ENCODE measurements around the gene FGF4.

The FGF4 gene

DNA sequence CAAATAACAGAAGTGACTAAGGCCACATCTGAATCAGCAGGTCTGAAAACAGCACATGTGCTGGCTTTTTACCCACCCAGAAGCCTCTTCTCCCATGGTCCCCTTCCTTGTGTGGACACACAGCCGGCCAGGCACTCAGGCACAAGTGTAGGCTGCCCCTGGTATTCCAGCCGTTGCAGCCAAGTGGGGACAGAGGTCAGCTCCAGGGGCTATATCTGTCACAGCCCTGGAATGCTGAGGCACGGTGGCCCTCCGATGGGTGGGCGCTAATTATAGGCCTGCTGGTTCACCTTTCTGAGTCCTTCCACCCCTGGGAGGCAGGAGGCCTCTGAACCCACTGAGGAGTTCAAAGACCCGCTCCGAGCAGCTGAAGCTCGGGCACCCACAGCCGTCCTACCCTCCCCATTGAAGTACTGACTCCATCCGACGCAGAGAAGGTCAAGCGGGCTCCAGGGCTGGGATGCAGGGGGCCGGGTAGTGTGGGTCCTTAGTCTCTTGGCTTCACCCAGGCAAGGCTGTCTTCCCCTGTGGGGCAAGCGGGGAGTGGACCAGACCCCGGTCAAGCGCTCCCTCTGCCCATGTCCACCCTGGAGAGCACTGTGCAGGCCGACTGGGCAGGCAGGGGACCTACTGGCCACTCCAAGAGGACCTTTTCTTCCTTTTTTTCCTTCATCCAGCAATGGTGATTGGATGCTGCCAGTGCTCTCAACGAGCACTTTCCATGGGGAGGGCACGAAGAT, 29.8 kb upstream of the FGF4 start:
- no peak for DNase-seq

DNA sequence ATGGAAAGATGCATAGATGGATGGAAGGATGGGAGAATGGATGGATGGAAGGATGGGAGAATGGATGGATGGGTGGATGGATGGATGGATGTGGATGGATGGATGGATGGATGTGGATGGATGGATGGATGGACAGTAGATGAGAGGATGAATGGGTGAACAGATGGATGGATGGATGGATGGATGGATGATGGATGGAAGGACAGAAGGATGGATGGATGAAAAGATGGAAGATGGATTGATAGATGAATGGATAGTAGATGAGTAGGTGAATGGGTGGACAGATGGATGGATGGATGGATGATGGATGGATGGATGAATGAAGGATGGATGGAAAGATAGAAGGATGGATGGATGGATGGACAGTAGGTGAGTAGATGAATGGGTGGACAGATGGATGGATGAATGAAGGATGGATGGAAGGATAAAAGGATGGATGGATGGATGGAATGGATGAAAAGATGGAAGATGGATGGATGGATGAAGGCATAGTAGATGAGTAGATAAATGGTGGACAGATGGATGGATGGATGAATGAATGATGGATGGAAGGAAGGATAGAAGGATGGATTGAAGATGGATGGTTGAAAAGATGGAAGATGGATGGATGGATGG, 28.6 kb upstream of the FGF4 start:
- no peak for DNase-seq

DNA sequence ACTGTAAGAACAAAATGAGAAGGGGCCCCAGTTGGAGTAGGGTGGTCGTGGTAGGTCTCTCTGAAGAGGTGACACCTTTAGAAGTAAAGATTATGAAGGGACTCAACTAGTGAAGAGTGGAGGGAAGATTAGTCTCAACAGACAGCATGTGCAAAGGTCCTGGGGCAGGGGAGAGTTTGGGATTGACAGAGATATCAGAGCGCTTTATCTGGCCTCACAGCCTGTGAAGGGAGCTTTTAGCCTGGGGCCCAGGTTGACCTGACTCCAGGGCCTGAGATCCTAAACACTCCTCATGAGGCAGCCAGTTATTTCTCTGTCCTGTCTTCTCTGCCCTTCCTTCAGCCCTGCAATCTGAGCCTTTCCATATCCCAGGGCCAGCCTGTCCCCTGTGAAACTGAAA, 27.9 kb upstream of the FGF4 start:
- DNase-seq: no peak

DNA sequence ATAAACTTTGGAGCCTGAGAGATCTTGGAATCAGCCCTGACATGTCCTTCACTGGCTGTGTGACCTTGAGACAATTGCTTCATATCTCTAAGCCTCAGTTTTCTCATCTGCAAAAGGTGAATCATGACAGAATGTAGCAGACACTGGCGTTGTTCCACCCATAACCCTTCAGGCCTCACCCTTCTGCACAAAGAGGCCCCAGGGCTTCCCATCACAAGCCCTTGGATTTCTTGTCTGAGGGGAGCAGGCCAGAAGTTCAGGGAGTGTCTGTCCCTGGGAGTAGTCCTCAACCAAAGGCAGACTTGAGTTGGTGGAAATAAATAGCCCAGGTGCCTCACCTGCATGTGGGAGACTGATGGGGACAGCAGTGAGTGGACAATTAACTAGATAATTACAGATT, 27.4 kb upstream of the FGF4 start:
- no peak for DNase-seq

DNA sequence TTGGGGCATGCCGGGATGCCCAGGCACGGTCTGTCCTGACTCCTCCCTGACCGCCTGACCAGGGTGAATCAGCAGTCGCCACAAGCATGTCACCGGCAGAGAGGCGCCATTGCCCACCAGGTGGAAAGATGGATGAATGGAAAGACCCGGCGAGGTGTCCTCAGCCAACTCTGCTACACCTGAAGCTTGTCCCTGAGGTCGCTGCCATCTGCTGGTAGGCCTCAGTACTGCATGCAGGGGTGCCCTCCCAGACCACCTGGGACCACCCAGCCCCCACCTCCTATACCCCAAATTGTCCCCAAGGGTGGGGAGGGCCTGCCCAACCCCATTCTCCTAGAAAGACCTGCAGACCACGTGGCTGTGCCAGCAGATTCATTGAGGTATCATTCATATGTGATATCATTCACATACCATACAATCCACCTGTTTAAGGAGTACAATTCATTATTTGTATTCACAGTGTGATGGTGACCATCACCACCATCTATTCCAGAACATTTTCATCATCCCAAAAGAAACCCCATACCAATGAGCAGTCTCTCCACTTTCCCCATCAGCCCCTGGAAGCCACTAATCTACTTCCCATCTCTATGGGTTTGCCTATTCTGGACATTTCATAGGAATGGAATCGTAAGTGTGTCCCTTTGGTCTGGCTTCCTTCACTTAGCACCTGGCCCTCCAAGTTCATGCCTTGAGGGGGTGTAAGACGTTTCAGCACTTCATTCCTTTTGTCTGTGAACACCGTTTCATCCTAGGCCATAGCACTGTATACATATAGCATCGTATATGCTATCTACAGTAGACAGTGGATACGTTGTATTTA, 26.6 kb upstream of the FGF4 start:
- peak; percentile 73 for DNase-seq

DNA sequence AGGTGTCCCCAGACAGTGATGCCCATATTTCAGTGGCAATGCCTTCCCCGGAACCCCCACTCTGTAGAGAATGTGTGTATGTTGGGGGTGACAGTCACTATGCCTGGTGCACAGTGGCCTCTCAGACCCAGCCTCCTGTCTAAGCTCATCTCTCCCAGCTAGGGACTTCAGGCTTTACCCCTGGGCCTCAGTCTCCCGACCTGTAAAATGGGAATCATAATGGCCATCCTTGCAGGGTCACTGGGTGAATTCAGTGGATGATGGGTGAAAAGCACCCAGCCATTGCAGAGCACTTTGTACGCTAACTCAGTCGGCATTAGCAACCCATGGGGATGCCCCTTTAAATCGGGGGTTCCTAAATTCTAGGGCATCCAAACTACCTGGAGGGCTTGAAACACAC, 25.1 kb upstream of the FGF4 start:
- DNase-seq: no peak

DNA sequence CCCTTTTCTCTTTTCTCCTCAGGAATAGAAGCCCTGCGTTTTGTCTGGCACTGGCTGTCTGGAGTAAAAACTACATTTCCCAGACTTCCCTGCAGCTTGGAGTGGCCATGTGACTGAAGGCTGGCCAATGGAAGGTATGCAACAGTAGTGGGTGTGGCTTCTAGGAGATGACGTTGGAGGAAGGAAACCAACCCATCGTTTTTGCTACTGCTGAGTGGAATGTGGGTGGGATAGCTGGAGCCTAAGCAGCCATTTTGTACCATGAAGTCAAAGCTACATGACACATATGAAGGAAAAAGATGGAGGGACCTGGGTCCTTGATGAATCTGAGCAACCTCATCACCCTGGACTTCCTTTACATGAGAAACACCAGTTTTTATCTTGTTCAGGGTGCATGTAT, 24.4 kb upstream of the FGF4 start:
- DNase-seq: no peak

DNA sequence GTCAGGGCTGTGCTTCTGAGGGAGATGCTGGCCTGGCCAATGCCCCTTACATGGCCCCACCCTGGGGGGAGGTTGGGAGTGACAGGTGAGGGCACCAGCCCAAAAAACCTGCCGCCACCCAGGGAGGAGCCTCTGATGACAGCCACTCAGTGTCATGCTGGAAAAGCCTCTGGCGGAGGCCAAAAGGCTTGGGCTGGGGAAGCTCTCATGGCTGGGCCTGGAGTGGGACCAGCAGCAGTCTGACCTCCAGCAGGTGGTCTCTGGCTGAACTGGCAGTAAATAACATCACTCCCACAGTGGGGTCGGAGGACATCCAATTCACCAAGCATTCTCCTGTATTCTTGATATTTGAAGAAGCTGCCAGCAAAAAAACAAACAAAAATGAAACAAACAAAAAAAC, 24.0 kb upstream of the FGF4 start:
- no peak for DNase-seq

DNA sequence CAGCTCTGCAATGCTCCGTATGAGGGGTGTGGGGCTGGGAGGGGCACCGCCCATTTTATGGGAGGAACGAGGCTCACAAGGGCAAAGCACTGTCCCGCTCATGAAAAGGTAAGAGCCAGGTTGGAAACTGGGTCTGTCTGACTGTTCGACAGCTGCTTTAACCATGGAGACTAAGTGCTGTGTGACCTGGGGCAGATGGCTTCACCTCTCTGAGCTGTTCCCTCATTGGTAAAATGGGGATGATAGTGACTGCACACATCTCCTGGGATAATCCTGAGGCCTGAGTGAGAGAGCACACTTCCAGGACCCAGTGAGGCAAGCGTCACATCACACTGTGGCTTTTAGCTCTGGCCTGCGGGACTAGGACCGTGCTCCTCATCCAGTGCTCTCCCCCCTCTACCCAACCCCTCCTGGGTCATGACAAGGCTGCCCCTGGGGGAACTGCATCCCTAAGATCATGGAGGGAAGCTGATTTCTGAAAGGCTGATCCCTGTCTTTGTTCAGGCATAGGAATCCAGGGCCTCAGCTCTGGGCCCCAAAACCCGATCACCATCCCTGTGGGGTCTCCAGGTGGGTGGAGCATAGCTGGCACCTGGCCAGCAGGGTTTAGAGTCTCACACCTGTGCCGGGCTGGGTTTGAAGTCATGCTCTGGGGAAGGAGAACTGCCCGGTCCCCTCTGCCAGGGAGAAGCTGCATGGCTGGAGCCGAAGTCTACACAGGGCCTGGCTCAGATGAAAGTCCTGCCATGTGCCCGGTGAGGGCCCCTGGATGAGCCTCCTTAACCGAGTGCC, 22.8 kb upstream of the FGF4 start:
- no peak for DNase-seq

DNA sequence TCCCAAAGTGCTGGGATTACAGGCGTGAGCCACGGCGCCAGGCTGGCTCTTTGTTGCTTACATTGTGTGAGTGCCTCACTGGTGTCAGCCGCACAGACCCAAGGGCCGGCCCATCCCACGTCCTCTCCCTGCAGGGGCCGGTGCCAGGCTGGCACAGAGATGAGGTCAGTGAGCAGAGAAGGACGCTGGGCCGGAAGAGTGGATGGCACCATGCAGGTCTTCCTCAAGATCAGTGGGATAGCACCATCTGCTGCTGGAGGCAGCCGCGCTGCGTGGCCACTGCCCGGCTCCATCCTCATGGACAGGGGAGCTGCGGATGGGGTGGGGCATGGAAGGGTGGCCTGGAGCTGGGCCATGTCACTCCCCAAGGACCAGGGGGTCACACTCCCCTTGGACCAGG, 22.0 kb upstream of the FGF4 start:
- no peak for DNase-seq

DNA sequence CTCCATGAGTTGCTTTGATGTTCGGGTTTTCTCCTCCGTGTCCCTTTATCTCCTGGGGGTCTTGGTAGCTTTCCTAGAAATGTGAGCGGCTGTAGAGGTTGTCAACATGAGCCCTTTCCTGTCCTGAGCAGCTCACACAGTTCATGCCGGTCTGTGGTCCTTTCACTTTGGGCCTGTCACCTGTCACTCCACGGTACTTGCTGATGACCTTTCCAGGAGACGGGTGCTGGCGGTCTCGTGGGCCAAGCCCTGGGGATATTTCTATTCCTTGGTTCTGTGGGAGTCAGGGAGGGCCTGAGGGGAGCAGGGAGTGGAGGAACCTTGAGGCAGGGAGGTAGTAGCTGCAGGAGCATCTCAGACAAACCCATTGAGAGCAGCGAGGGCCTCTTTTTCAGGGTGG, 20.9 kb upstream of the FGF4 start:
- DNase-seq: no peak

DNA sequence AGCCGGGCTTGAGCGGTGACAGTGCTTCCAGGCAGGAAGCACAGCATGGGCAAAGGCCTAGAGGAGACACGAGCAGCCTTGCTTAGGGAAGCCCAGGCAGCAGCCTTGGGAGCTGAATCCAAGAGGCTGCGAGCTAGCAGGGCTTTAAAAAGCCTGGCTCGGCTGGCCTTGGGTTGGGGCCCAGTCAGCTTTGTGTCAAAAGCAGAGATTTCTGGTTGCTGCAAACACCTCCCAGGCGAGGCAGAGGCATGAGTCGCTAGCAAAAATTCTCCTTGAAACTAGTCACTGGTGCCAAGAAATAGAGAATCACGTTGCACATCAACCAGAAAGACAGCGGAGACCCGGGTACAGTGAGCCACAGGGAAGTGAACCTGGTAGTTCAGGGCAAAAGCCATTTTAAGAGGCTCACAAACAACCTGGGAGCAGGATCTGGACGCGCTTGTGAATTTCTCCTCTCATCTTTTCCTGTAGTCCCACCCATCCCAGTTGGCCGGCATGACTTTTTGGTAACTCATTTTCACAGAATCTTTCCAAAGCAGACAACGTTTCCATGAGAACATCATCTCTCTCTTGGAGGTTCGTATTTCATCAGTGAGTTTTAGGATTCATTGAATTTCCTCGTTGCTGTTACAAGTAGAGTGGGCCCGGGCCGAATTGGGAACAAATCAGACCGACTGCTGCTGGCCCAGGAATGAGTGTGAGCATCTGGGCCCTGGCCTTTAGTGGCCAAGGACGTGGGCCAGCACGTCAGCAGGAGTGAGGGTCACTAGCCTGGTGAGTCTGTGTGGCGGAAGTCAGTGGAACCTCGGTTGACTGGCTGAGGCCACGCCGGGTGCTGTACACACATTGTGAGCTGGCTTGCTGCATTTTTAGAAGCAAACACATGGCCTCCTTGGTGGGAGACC, 16.4 kb upstream of the FGF4 start:
- no peak for DNase-seq

DNA sequence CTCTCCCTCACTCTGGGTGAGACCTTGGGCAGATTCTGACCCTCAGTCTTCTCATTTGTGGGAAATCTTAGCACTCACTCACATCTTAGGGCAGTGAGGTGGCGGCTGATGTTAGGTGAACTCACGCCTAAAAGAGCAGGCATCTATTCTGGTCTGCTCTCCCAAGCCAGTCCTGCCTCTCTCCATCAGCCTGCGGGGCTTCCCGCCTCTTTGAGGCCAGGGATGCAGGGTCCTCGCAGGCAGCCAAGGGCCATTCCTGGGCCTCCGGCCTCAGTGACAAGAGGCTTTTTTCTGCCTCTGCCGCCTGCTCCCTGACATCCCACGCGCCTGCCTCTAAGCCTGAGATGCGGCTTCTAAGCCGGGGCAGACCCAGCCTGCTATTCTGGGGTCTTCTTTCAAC, 13.8 kb upstream of the FGF4 start:
- no peak for DNase-seq

DNA sequence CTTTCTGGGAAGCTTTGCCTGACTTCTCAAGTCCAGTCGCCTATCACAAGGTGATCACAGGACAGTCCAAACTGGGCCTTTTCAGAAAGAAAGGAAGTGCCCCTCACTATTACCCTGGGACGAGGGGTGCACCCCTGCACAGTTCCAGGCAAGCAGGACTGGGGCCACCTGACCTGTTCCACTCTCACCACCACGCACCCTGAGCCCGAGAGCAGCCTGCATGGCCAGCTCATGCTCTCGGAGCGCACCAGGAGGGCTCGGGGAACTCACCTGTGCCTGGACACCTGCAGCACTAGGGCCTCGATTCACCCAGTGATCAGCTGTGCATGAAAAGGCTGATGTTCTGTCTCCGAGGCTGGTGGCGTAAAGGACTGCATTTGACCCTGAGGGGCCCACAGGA, 12.8 kb upstream of the FGF4 start:
- no peak for DNase-seq

DNA sequence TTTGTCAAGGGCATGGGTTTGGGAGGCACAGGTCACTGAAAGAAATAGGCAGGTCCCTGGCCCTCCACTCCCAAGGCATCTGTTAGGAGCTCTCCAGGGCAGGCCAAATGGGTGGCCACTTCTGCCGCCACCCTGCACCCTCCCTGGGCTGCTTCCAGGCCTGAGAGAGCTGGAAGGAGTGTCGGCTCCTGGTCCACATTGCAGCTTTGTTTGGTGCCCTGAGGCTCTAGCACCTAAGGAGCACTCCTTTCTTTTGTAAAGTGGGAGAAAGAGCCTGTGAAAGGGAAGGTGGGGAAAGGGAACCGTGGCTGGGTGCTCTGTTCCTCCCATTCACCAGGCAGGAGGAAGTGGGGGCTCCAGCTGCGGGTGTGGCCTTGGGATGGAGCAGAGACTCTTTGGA, 12.3 kb upstream of the FGF4 start:
- no peak for DNase-seq

DNA sequence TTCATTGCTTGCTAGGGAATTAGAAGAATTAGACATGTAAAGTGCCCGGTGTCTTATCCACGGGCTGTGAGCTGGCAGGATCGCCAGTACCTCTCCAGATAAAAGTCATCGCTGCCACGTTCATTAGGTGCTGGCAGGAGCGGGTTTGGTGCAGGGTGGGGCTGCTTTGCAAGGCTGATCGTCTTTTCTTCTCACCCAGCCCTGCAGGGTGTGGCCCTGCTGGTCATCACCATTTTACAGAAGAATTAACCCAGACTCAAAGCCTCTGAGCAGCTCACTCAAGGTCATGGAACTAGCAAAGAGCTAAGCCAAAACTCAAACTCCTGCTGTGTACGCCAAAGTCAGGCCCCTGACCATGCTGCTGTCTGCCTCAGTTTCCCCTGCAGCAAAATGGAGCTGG, 6.1 kb upstream of the FGF4 start:
- no peak for DNase-seq

DNA sequence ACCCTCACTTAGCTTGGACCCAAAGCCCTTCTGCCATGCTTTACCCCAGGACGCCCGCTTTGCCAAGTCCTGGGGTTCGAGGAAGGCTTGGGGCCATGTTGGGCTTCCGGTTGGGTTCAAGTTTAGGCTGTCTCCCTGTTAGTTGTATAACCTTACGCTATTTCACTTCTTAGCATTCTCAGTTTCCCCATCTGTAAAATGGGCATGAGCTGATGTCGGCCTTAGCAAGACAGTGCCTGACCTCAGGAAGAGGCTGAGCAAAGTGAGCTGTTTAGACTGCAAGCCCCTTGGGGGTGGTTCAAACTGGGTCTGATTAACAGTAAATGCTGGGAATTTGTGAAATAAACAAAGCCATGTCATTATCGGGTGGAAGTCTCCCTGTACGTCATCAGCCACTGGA, 3.2 kb upstream of the FGF4 start:
- no peak for DNase-seq

DNA sequence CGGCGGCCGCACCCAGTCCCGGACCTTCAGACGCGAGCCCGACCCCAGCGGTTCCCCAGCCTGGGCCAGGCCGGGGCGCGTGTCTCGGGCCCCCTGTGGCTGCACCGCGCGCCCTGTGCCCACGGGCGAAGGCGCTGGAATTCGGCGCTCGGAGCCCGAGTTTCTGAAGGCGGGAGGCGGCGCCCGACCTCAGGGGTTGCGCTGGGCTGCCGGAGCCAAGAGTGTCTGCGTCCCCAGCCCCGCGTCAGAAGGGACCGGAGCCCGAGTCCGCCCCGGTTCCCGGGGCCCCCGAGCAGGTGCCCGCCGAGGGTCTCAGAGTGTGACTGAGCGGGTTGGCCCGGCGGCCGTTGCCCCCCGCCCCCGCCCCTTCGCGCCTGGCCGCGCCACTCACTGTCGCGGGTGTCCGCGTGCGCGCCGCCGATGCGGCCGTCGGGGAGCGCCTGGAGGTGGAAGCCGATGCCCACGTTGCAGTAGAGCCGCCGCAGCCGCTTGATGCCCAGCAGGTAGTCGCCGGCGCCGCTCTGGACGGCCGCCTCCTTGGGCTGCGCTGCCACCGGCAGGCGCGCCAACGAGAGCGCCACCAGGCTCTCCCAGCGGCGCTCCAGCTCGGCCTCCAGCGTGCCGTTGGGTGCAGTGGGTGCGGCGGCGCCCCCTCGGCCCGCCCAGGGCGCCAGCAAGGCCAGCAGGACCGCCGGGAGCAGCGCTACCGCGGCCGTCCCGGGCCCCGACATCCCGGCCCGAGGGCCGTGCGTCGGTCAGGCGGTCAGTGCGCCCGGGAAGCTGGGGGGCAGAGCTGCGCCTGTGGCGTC, 583 bp downstream of the FGF4 start:
- no peak for DNase-seq

DNA sequence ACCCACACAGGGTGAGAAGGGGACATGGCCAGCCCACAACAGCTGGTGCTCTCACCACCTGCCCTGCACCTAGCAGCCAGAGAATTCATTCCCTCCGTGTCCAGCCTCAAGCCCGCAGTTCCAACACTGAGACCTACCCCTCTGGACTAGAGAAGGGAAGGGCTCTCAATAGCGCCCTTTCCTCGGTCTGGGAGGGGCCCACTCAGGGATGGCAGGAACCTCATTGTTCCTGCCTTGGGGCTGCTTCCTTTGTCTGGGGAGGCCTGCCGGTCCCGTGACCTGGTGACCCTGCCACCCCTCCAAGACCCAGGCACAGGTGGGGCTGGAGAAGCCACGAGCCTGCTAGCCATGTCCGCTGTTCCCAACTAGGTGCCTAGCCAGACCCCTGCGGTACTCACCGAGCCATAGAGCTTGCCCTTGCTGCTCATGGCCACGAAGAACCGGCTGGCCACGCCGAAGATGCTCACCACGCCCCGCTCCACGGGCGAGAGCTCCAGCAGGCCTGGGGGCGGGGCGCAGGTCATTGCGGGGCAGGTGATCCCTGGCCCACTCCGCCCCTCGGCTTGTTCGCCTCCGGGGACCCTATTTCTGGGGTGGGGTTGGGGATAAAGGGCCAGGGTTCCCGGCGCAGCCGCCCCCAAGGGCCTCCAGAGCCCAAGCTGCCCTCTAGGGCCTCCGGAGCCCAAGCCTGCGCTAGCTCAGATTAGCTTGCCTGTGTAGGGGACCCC, 1.4 kb downstream of the FGF4 start:
- DNase-seq: no peak

DNA sequence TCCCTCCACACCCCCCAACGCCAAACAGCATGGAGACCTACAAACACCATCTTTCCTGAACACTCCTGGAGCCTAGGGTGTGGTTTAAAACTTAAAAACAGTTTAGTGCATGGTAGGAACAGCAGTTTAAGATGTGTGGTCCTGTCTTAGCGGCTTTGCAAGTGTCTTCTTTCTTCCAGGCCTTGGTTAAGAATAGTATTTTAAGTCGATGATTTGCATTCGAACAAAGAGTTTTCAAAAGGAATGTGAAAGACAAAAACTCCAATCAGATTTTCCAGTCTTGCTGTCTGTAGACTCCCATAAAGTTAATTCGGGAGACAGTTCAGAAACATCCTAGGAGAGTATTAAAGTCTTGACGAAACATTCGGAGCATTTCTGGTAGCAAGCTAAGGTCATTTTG, 3.7 kb downstream of the FGF4 start:
- no peak for DNase-seq

DNA sequence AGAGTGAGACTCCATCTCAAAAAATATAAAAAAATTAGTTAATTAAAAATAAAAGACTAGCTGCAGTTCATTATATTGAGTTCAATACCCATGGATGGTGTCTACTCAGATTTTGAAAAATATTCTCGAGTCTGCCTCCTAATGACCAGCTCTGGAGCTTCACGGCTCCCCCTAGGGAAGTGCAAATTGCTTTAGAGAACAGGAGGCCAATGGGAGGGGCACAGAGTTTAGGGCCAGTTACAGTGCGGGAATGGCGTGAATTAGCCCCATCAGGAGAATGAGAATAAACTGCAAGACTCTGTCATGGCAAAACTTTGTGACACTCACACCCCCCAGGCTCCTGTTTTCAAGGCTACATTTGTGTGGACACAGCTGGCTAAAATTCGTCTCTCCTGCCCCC, 4.6 kb downstream of the FGF4 start:
- no peak for DNase-seq

All from activated effector memory CD4-positive, alpha-beta T cell treated with anti-CD3 and anti-CD28 coated beads, Interleukin-2, amount 50 U/mL, for 16 hours (primary cell).